Keratinocyte (primary cell): ENCODE results near the gene PDE10A. TPM values are rescaled to one million over a fixed set of nuclear protein-coding genes. Genes with fewer than 3 reads are reported as not detected.

Source experiments
- DNase-seq: peaks from one replicate; pipeline ENCODE4 v3.0.0-alpha.2; 2011; ENCODE audit warnings: low read depth, missing footprints, low spot score
- FAIRE-seq: peaks from 2 replicates; lab custom pipeline; 2011; peaks lifted over from hg19 to GRCh38; lab: Jason Lieb, UNC
- H2AFZ ChIP-seq: 2 replicates; pipeline ENCODE4 v1.6.0; 2012; ENCODE audit warnings: low read length, control low read depth, inconsistent platforms; ENCODE audit not compliant: control insufficient read depth
- H3K27ac ChIP-seq: 2 replicates; pipeline ENCODE4 v1.5.1; 2011; ENCODE audit warnings: low read length; ENCODE audit not compliant: control insufficient read depth, insufficient read depth
- H3K27me3 ChIP-seq: 3 replicates; pipeline ENCODE4 v1.6.0; 2011; ENCODE audit warnings: low read length; ENCODE audit not compliant: control insufficient read depth, insufficient read depth; ENCODE audit errors: extremely low read depth
- H3K36me3 ChIP-seq, 2 experiments: 2 replicates in 1 of 2; 3 replicates in 1 of 2; pipeline ENCODE4 v1.5.1; 2011; ENCODE audit warnings: low read length in 2 of 2, mild to moderate bottlenecking in 1 of 2; ENCODE audit not compliant: control insufficient read depth in 2 of 2, insufficient read depth in 2 of 2; ENCODE audit errors: extremely low read depth in 1 of 2
- H3K4me1 ChIP-seq: 3 replicates; pipeline ENCODE4 v1.5.1; 2011; ENCODE audit warnings: low read length; ENCODE audit not compliant: control insufficient read depth, insufficient read depth; ENCODE audit errors: extremely low read depth
- H3K4me2 ChIP-seq: 3 replicates; pipeline ENCODE4 v1.6.0; 2011; ENCODE audit warnings: low read depth, low read length; ENCODE audit not compliant: control insufficient read depth, insufficient read depth; ENCODE audit errors: extremely low read depth
- H3K4me3 ChIP-seq, 3 experiments: fragments of 200-600 bp in 1 of 3; sonication (generic) in 1 of 3; 2 replicates in 2 of 3; 3 replicates in 1 of 3; pipeline ENCODE4 v1.5.1; 2011 to 2016; ENCODE audit warnings: low read length in 3 of 3, mild to moderate bottlenecking in 3 of 3, control low read depth in 2 of 3, inconsistent platforms in 1 of 3, low read depth in 1 of 3, mixed read lengths in 1 of 3, mixed run types in 1 of 3, moderate library complexity in 1 of 3; ENCODE audit not compliant: control insufficient read depth in 2 of 3, insufficient read depth in 2 of 3; ENCODE audit errors: extremely low read depth in 1 of 3
- H3K79me2 ChIP-seq: 2 replicates; pipeline ENCODE4 v1.6.0; 2012; ENCODE audit warnings: low read length; ENCODE audit not compliant: control insufficient read depth, insufficient read depth
- H3K9ac ChIP-seq: 3 replicates; pipeline ENCODE4 v1.6.0; 2011; ENCODE audit warnings: low read length; ENCODE audit not compliant: control insufficient read depth, insufficient read depth; ENCODE audit errors: extremely low read depth
- H3K9me1 ChIP-seq: 3 replicates; pipeline ENCODE4 v1.6.0; 2011; ENCODE audit warnings: low read length; ENCODE audit not compliant: control insufficient read depth, insufficient read depth; ENCODE audit errors: extremely low read depth
- H3K9me3 ChIP-seq: 2 replicates; pipeline ENCODE4 v1.5.1; 2012; ENCODE audit warnings: low read depth, low read length; ENCODE audit not compliant: control insufficient read depth
- H4K20me1 ChIP-seq: 3 replicates; pipeline ENCODE4 v1.6.0; 2011; ENCODE audit warnings: low read length; ENCODE audit not compliant: control insufficient read depth, insufficient read depth; ENCODE audit errors: extremely low read depth
- CTCF ChIP-seq, 3 experiments: IDR thresholded peaks in 1 of 3; conservative IDR thresholded peaks in 1 of 3; optimal IDR thresholded peaks in 1 of 3; 2 replicates in 2 of 3; 3 replicates in 1 of 3; pipeline versions ENCODE3 to v1.5.1; 2011; ENCODE audit warnings: low read length in 3 of 3, mild to moderate bottlenecking in 3 of 3, moderate library complexity in 2 of 3, control low read depth in 1 of 3, inconsistent platforms in 1 of 3; ENCODE audit not compliant: insufficient read depth in 2 of 3; ENCODE audit errors: extremely low read depth in 1 of 3
- EZH2 ChIP-seq: IDR thresholded peaks from one replicate; pipeline ENCODE4 v1.6.1; 2012; ENCODE audit warnings: inconsistent platforms, mild to moderate bottlenecking, low read length, moderate library complexity
- dilution Hi-C: fragments of 300-500 bp; cut with MboI; formaldehyde crosslinking; loops from one replicate; pipeline ENCODE4 v1.7.0; 2020; ENCODE audit warnings: low sequenced_read_pairs; ENCODE audit not compliant: extremely low pct_ligation_motif_present
- polyA plus RNA-seq, 5 experiments: library from polyadenylated mRNA; depleted of rRNA in 3 of 5; stranded (reverse) in 3 of 5; stranded (forward) in 1 of 5; unstranded in 1 of 5; fragments of >200 nt; gene quantifications; 1 replicate in 1 of 5; 2 replicates in 3 of 5; 3 replicates in 1 of 5; pipeline versions ENCODE4 v1.2.1 to v1.2.3, GENCODE V29; 2011 to 2012; ENCODE audit warnings: missing spikeins in 2 of 5, low read depth in 1 of 5, low replicate concordance in 1 of 5

Gene PDE10A
- polyA plus RNA-seq, 1 donor (not counting 4 experiments of a cell fraction or from before 2014, with no cell fraction given): not detected

- H3K9me3 ChIP-seq: no peaks in the 10 kb centered on the region
- no peak for DNase-seq
- no peak overlapping the region for H3K27ac ChIP-seq
- no peak overlapping the region for H3K4me2 ChIP-seq
- no peak overlapping the region for H3K4me3 ChIP-seq
- no peaks in the 10 kb centered on the region for H3K4me1 ChIP-seq
- H2AFZ ChIP-seq: no peak overlapping the region
- dilution Hi-C loops: no loop called here
- H4K20me1 ChIP-seq: no peaks in the 10 kb centered on the region
- H3K27me3 ChIP-seq: no peaks in the 10 kb centered on the region
- TF ChIP-seq CTCF (optimal IDR thresholded peaks at IDR 0.05 in 1 of 3, IDR thresholded peaks at IDR 0.05 in 1 of 3, conservative IDR thresholded peaks at IDR 0.05 in 1 of 3; ENCODE audit: extremely low read depth in 1 of 3, insufficient read depth in 2 of 3, low read length in 3 of 3) (no peak), EZH2 (no peak)
- no peaks in the 10 kb centered on the region for H3K36me3 ChIP-seq
- no peaks in the 10 kb centered on the region for H3K9me1 ChIP-seq
- no peaks in the 10 kb centered on the region for H3K79me2 ChIP-seq
- H3K9ac ChIP-seq: no peak overlapping the region
- no peak for FAIRE-seq
Measured at GRCh38 chr6:165627366-165627765, 35.7 kb downstream of the PDE10A start.

DNA sequence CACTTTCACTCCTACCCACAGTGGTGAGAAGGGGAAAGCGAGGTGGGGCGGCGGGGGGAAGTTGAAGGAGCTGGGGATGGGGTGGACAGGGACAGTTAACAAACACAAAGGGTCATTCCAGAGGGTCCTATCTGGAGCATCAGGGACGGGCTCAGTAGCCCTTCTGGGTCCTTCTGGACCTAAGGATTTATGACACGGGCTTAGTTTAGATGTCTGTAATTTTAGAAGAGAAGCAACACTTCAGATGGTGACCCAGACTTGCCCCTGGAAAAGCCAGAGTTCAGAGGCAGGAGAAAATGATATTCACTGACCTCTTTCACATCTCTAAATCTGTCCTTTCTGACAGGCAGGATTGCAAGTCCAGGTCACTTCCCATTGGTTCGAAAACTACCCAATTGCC is 36.3 kb downstream of the PDE10A start:
- no peaks in the 10 kb centered on the region for H4K20me1 ChIP-seq
- H3K36me3 ChIP-seq: no peaks in the 10 kb centered on the region
- H3K27me3 ChIP-seq: no peaks in the 10 kb centered on the region
- no peak for FAIRE-seq
- TF ChIP-seq EZH2 (no peak), CTCF (optimal IDR thresholded peaks at IDR 0.05 in 1 of 3, IDR thresholded peaks at IDR 0.05 in 1 of 3, conservative IDR thresholded peaks at IDR 0.05 in 1 of 3; ENCODE audit: extremely low read depth in 1 of 3, insufficient read depth in 2 of 3, low read length in 3 of 3) (no peak)
- no peak overlapping the region for H2AFZ ChIP-seq
- H3K4me1 ChIP-seq: no peaks in the 10 kb centered on the region
- peaks cover 2% of the 10 kb centered on the region for H3K9me3 ChIP-seq
- no peak overlapping the region for H3K4me2 ChIP-seq
- H3K27ac ChIP-seq: no peak overlapping the region
- no peak for DNase-seq
- no peak overlapping the region for H3K4me3 ChIP-seq
- no peak overlapping the region for H3K9ac ChIP-seq
- no peaks in the 10 kb centered on the region for H3K9me1 ChIP-seq
- no peaks in the 10 kb centered on the region for H3K79me2 ChIP-seq
- dilution Hi-C loops: no loop called here
